Caki2 (cell line): ENCODE results near the gene DIPK1C. TPM values are rescaled to one million over a fixed set of nuclear protein-coding genes. Genes with fewer than 3 reads are reported as not detected.

ENCODE experiments used
- DNase-seq: peaks from one replicate; pipeline ENCODE4 v3.0.0-alpha.2; 2015; ENCODE audit warnings: low read depth
- in situ Hi-C: cut with HindIII; loops from 2 replicates; pipeline ENCODE4 v1.10.0; 2016; ENCODE audit warnings: low sequenced_read_pairs, low pct_unique_long_range_greater_than_20kb, mixed read lengths
- total RNA-seq: library from RNA; depleted of rRNA; stranded (reverse); fragments of >200 nt; shearing (Covaris generic); gene quantifications from 2 replicates; pipeline ENCODE4 v1.2.3, GENCODE V29; 2014; ENCODE audit warnings: low replicate concordance

The DIPK1C gene
- total RNA-seq, 1 experiment from 2014 or later = not detected

DNA sequence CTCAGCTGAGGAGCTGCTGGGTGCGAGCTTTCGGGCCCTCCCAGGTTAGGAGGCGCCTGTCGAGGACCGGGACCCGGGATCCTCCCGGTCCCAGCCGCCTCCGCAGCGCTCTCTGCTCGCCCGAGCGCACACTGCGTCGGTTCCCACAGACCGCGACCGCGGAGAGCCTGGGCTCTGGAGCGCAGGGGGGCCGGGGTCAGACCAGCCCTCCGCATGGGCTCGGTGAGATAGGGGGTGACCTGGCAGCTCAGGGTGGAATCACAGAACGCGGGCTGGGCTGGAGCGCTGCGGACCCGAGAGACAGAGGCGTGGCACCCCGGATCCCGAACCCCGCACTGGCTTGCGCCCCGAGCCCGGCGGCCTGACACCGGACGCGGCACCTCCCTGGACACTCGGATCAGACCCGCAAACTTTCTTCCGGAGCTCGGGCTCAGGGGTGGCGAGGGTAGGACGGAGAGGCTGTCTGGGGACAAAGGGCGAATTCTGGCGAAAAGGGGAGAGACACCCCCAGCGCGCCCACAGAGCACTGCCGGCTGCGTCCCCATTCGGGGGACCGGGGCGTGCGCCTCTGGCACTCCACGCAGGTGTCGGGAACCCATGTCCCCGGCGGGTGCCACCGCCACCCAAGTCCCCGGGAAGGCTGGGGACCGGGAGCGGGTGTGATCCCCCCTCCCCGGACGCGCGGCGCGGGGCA is 612 bp downstream of the DIPK1C start:
- no peak for DNase-seq
- in situ Hi-C loops = no loop called here

DNA sequence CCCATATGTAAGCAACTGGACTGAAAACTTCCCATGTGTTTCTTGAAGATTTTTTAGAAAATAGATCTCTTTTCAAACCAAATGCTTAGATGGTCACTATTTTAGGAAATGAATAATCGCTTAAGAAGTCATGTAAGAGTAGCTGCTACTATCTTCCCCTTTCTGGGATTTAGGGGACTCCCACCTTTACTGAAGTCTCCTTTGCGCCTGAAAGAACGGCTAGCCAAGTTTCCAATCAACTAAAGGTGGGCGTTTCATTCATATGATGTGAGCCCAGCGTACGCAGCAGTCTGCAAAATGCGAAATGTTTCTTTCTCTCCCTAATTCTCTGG is 1.1 kb downstream of the DIPK1C start:
- DNase-seq = no peak
- in situ Hi-C loops = no loop called here

DNA sequence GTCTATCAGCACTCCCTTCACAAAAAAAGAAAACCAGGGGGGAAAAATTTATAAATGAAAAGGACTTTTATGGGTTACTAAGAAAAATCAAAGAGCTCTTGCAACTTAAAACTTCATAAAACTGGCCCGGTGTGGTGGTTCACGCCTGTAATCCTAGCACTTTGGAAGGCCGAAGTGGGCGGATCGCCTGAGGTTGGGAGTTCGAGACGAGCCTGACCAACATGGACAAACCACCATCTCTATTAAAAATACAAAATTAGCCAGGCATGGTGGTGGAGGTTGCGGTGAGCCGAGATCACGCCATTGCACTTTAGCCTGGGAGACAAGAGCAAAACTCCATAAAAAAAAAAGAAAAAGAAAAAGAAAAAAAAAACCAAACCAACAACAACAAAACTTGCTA is 1.7 kb downstream of the DIPK1C start:
- no peak for DNase-seq
- in situ Hi-C loops = no loop called here

DNA sequence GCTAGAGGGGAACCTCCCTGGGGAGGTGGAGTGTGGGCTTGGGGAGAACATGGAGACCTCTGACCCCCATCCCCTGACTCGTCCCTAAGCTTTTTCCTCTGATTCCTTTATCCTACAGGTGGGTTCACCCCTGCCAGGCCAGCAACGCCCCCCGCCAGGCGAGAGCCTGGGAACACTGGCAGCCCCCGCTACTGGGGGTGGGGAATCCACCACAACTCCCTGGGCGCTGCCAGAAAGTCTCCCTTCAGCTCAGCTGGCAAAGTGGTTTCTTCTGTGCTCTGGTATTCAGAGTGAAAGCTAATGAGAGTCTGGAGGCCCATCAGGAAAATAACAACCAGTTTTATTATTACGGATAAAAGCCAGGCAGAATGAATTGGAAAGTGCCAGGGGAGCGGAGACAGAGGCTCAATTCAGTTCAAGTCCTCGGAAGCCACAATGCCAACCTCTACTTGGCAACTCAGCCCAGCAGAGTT is 2.8 kb downstream of the DIPK1C start:
- DNase-seq = no peak
- in situ Hi-C loops = no loop called here

DNA sequence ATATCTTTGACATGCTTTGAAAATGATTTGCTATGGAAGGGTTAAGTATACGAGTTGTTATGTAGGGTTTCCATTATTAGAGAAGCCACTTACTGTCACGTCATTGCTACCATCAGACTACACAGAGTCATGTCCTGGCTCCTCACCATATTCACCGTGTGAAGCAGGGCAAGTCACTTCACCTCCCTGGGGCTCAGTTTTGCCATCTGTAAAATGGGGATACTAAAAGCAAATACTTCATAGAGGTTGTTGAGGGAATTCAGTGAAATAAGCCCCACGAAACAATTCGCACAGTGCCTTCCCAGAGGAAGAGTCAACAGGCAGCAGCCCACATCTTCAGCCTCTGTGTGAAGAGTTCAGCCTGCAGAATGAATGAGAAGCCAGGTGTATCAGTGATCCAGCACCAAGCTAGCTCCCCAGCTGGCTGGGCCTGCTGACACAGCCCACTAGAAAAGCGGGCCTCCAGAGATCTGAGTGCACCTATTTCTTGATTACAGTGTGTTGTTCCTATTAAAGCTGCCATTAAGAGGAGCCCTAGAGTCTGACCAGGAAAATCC is 3.4 kb downstream of the DIPK1C start:
- in situ Hi-C loops = no loop called here
- DNase-seq = no peak

DNA sequence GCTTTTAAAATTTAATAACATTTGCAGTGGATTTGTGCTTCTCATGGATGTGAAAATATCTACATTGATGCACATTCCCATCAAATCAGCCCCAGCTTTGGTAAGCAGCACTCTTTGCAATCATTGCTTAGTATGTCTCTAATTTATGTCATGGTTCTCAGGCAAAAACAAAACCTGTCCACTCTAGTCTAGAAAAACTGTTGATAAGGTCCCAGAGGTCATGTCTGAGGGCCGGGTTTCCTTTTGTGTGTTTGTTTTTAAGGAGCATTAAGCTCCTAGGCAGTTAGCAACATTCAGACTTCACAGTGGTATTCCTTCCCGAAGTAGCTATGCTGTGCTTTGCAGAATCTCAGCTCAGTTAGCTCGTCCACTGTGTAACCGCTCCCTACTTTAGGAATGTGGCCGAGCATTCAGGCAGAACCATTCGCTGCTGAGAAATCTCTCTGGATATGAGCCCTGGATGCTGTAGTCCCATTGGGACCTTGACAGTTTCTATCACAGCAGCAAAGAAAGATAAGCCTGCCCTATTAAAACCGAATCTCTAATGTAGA is 4.0 kb downstream of the DIPK1C start:
- DNase-seq = no peak
- in situ Hi-C loops = no loop called here

DNA sequence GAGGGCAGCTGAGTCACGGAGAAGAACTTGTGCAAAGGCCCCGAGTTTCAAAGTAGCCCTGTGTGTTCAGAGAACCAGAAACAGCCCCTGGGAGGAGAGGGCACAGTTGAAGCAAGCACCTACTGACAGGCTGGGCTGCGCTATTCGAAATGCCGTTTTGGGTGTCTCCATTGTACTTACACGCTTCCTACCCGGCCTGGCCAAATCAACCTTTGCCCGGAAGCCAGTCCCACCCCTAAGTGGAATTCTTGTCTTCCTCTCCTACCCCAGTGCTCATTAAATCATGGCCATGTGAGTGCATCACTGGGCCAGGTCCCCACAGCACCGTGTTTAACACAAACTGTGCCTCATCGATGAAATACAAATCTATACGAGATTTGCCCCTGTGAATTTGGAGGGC is 6.0 kb downstream of the DIPK1C start:
- in situ Hi-C loops = no loop called here
- DNase-seq = no peak

DNA sequence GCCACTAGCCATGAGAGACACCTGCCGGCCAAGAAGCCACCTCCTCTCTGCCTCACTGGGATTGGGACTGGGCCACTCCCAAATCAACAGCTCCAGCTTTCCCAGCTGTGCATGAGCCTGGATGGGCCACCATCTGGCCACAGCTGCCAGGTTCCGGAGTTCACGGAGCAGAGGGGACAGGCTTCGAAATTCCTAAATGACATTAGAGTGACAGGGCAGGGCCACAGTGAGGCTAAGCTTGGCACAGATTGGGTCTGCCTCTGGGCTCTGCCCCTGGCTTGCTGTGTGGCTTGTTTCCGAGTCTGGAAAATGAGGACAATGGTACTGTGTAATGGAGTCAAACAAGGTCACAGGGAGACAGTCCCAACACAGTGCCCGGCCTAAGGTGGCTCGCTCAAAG is 6.5 kb downstream of the DIPK1C start:
- DNase-seq = no peak
- in situ Hi-C loops = no loop called here

DNA sequence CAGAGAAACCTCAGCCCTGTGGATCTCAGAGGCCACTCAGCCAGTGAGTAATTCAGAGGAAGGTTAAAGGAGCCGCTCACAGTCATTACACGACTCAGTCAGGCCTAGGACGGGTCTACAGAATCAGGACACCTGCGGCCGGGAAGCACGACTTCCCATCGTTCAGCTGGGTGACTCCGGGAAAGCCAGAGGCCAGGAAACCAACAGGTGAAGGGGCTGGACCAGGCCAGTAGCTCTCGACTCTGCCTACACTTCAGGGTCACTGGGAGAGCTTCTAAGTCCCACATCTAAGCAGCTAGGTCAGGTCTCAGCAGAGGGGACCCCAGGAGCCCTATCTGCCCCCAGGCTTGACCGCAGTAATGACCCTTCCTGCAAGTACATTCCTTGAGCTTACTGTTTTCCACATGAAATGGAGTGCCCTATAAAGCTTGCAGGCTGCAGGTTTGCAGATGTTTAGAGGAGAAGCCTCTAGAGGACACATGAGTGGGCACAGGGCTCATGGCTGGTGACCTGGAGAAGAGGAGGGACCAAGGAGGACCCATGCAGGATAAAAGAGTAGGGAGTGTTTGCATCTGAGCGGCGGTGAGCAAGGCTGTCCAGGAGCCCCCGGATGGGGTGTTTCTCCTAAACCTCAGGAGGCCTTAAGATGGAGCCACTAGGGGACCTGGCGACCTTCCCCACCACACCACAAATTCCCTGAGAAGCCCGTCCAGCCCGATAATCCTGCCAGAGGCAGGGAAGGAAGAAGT is 9.5 kb downstream of the DIPK1C start:
- in situ Hi-C loops = no loop called here
- DNase-seq = no peak

DNA sequence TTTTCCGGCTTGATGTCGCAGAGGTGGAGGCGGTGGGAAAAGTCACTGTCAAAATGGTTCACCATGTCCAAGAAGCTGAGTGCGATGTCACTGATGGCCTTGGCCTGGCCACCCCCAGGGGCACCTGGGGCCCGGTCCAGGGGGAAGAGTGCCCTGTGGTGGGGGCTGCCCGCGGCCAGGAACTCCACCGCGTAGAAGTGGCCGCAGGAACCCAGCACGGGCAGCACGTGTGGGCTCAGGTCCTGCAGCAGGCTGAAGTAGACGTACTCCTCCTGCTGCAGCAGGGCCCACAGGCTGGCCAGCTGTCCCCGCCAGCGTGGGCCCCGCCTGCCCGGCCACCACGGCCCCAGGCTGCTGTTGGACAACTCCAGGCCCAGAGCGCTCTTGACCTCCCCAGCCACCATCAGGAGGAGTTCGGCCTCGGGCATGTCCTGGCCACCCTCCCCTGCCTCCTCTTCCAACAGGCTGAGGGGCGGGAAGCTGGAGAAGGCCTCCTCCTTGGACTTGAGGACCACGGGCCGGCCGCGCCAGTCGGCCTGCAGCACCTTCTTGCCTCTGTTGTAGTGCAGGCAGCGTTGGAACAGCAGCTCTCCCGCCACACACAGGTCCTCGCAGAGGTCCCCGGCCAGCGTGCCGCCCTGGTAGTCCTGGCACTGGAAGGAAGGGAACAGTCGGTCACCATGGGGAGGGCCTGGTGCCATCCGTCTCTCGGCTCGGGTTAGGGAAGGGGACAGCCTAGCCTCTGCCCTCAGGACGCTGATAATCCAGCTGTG is 10.3 kb downstream of the DIPK1C start:
- in situ Hi-C loops = no loop called here
- DNase-seq = no peak

DNA sequence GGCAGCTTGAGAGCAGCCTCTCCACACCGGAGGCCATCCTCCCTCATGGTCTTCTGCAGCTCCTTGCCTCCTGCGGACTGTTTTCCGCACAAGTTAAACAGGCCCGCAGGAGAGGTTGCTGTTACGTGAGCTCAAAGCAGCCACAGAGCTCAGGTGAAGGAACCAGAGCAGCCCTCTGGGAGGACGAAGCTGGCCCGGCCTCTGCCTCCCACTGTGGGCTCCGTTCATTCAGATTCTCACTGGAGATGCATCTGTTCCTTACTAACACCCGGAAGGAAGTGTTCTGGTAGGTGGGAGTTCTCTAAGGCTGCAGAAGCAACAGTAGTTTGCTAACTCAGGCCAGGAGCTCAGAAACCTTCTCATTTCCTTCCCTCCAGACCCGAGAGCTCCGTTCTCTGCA is 10.9 kb downstream of the DIPK1C start:
- DNase-seq = no peak
- in situ Hi-C loops = no loop called here

DNA sequence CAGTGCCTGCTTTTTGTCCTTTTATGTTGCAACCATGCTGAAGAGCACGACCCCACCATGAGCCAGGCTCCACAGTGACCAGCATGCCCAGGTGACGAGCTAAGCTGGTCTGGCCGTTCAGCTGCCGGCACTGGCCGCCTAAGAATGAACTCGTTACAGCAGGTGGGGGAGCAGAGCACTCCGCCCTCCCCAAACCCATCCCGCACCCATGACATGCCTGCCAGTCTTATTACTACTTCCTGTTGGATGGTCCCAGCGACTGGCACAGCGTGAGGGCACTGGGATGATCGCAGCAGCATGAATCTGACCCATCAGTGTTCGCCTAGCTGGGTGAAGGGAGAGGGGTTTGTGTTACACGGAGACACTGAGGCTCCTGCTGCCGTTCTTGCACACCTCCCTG is 11.5 kb downstream of the DIPK1C start:
- no peak for DNase-seq
- in situ Hi-C loops = no loop called here

DNA sequence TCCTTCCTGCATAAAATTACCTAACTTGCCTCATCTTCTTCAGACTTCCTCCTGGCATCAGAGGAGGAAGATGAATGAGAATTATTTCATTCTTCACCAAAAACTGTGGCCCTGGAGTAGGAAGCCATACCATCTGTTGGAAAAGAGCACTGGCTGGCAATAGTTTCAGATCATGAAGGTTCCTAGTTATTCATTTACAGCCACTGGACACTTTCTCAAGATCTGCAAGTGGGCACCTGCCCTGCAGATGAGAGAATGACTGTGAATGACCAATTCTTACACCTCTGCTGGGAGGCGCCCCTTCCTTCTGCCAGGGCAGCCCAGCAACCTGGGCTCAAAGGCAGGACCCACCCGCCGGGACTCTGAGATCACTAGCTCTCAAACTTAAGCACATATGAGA is 13.0 kb downstream of the DIPK1C start:
- in situ Hi-C loops = no loop called here
- DNase-seq = no peak

DNA sequence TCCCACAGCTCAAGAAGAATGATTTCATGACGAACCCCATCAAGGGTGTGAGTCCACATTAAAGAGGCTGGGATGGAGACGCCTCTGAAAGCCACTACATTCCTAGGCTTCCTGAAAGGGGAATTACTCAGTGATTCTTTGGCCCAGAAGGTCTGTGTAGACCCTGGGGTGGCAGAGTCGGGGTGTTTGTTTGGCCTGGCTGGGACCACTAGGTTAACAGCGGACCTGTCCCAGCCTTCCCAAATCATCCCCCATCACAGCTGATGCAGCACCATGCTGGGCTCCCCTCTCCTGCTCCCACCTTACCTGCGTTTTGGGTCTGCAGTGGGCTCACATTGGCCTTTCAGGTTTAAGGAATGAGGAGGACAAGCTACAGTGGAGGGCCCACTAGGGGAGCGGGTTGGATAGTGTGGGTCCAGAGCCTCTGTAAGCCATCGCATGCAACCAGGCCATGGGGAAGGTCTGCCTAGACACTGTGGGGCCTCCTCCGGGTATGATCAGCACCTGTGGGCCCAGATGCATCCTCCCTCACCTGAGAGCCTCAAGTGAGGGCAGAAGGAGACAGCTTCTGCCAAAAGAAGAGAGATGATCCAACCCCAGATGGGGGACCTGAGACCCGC is 16.2 kb downstream of the DIPK1C start:
- no peak for DNase-seq
- in situ Hi-C loops = no loop called here

DNA sequence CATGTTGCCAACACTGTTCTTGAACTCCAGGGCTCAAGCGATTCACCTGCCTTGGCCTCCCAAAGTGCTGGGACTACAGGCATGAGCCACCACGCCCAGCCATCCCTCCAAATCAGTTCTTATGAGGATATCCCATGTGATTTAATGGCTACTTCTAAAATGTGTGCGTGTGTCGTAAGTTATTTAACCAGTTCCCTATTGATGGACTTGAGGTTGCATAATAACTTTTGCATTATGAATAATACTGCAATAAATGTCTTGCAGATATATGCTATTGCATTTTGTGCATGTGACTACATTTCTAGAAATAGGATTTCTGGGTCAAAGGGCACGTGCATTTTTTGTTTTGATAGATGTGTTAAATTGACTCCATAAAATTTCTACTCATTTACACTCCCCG is 19.0 kb downstream of the DIPK1C start:
- in situ Hi-C loops = no loop called here
- no peak for DNase-seq

DNA sequence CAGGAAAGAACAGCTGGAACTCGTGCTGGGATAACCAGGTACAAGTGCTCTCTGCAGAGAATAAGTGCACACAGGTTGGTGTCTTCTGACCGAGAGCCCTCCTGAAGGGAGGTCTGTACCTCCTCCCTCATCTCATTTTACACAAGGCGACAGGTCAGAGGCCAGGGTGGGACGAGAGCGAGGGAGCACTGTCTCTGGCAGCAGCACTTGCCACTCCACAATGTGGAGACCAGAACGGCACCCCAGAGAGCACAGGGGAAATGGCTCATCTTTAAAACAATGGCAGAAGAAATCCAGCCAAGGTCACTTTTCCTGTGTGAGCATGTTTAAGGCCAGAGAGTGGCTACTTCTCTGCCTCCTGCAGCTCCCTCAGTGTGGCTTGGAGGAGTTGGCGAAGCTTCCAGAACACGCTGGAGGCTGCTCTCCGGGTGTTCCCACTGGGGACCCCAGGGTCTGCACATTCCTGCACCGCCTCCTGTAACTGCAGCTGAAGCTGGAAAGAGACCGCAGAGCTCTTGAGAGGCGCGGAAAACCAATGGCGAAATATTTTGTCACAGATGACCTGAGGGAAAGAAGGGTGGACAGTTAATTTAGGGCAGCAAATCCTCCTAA is 20.8 kb downstream of the DIPK1C start:
- in situ Hi-C loops = no loop called here
- DNase-seq = no peak

DNA sequence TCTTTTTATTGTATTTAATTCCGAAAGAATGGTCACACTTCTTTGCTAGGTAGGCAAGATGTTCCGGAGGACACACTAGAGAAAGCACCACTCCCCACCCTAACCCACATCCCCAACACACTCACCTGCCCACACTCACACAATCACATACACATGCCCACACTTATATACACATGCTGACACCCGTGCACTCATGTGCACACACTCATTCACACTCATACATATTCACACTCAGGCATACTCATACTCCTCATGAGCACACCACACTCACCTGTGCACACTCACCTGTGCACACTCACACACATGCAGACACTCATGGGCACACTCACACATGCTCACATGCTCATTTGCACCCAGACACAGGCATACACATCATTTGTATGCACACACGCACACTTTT is 21.4 kb downstream of the DIPK1C start:
- no peak for DNase-seq
- in situ Hi-C loops = no loop called here

DNA sequence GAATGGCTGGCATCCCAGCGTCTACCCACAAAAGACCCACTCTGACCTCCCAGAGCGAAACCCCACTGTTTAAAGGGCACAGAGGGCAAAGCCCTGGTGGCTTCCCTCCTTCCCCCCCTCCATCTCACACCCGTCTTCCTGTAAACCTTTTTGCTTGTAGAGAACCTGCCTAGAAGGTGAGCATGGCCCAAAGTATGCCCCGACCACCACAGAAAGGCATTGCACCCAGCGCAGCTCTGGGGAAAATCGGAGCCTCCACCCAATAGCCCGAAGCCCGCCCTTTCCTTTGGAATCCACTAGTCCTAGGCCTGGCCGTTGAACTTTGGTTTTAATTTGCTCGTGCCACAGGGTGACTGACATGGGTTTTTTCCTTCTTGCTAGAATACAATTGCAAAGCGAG is 22.6 kb downstream of the DIPK1C start:
- no peak for DNase-seq
- in situ Hi-C loops = no loop called here
